Activated CD4-positive, alpha-beta T cell treated with anti-CD3 and anti-CD28 coated beads for 48 hours (primary cell): ENCODE measurements around the gene VWF.
"Not testable (repeated sequence)": the region's sequence is repeated elsewhere in the genome, so short reads cannot be mapped to it uniquely, and the experiment has no call there.

Experiments used
- DNase-seq: peaks from one replicate; pipeline ENCODE4 v3.0.0-alpha.2; 2020

Gene VWF

DNA sequence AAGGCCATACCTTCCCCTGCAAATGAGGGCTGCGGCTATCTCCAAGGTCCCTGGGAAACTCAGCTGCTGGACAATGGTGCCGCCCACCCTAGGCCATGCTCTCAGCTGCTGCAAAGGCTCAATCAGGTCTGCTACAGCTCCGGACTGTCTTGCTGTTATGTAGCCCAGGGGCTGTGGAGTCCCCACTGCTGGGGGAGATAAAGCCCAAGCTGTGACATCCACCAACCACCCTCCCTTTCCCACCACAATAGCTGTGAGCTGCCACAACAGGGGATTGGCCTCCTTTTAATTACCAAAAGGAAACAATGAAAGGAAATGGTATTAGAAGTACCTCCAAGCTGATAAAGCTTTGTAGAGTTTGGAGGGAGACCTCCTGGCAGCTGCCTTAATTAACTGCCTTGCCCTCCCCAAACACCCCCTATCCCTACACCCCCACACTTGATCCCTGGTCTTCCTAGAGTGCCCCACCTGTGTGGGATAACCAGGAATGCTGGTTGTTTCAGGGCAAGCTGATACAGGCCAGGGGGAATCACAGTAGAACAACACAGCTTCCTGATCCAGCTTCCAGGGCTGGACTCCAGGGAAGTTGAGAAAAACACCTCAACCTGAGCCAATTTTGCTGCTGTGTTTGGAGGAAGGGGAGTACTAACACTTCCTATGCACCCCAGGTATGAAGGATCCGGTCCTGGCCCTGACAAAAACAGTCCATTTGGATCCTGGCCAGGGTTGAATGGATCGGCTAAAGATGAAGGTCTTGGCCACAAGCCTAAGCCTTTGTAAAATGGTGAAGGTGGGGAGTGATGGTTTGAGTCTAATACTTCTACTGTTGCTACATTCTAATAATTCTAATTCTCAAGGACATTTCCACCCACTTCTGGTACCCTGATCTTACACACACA is at the start of gene VWF:
VWF (minus strand) TSS at position 260 of the 899 bp plus-strand sequence. CDS start 1,474 bp downstream, outside the sequence.
- no peak for DNase-seq

DNA sequence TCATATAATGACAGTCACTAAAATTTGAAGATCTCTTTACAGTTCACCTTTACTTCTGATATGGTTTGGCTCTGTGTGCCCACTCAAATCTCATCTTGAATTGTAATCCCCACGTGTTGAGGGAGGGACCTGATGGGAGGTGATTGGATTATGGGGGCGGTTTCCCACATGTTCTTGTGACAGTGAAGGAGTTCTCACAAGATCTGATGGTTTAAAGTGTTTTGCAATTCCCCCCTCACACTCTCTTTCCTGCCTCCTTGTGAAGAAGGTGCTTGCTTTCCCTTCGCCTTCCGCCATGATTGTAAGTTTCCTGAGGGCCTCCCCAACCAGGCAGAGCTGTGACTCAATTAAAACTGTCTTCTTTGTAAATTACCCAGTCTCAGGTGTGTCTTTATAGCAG is 48.4 kb upstream of the VWF start:
- DNase-seq = no peak

DNA sequence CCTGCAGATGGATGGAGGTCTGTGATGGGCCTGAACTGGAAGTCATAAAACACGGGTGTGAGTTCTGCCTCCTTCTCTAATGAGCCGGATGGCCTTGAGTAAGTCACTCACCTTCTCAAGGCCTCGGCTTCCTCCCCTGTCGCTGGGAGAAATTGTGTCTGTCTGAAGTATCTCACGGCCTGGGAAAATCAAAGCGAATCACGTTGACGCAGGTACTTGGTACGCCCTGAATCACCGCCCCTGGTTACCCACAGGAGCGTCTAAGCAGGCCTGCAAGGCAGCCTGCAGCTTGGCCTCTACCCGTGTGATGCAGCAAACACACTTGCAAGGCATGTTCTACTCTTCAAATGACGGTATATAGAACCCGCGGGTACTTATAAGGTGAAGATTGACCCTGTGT is 47.6 kb upstream of the VWF start:
- no peak for DNase-seq

DNA sequence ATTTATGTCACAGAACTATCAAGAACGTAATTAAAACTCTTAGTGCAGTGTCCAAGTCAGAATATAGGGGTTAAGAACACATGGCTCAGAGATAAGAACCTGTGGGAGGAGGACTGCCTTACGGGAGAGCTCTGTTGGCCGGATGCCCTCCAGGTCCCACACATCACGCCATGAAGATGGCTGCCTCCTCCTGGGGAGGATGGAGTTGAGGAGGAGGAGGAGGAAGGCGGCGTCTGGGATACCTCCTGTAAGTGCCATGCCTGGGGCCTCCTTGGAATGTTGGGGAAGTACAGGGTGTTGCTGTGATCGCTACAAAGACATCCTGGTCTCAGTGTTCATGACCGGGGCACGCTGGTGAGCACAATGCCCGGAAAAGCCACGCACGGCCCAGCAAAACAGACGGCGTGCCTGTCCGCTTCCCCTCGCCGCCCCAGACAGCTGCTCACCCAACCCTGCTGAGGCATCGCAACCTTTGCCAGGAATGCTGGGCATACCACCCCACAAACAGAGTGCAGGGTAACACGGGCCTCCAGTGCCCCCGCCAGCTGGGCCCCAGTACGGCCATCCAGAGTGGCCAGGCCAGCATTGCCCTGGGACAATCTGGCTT is 47.0 kb upstream of the VWF start:
- no peak for DNase-seq

DNA sequence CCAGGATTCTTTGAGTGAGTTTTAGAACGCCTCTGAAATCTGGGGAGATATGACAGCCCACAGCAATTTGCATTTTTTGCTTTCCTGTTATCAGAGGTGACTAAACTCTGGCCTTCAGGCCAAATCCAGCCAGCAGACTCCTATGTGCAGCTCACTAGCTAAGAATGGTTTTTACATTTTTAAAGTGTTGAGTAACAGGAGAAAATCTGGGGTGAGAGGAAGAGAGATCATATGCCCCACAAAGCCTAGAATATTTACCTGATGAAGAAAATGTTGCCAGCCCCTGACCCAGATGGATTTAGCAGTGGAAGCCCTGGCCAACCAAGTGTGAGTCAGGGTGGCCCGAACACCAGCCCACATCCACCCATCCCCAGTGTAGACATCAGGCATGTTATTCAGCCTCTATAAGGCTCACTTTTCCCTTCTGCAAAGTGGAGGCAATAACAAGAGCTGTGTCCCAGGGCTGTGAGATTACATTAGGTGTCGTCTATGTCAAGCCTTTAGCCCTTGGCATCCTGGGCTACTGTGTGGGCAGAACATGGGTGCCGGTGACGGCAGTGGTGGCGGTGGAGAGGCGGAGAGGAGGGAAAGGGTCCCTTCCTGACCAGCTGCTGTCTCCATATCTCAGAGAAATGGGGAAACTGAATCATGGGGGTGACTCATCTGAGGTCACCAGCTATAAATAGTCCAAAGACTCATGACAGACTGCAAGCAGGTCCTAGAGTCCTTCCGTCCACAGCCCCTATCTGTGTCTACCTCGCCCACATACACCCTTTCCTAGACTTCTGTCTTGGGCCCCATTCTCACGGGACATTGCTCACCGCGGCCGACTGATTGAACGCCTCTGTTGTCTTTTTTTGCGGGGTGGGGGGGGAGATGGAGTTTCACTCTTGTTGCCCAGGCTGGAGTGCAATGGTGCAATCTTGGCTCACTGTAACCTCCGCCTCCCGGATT is 43.1 kb upstream of the VWF start:
- peak; percentile 78 for DNase-seq

DNA sequence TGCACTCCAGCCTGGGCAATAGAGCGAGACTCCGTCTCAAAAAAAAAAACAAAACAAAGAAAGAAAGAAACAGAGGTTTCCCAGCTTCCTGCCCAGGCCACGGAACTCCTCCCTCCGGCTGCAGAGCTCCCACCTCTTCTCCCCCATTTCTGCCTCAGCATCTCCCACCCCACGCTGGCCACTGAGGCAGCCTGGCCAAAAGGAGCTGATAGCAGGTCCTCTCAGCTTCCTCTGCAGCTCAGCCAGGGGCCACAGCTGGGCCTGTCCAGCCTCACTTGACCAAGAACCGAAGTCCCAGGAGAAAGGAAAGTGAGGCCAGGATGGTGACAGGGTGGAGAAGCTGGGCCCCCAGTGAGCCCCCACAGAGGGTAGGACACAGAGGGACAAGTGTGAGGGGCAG is 42.3 kb upstream of the VWF start:
- DNase-seq = no peak

DNA sequence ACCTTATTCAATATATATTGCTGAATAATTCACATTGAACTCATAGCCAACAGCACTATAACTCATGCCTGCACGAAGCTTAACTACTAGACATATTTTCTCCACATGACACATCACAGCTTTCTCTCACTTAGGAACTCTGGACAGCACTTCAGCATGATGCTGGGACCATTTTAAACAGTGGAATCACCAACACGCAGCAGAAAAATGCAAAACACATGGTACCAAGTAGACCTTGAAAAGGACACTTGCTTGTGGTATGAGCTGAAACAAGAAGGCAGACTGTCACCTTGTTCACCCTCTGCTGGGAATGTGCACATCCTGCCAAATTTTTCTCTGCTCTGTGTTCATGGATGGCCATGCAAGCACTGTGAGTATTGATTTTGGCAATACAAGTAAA is 40.9 kb upstream of the VWF start:
- DNase-seq = no peak

DNA sequence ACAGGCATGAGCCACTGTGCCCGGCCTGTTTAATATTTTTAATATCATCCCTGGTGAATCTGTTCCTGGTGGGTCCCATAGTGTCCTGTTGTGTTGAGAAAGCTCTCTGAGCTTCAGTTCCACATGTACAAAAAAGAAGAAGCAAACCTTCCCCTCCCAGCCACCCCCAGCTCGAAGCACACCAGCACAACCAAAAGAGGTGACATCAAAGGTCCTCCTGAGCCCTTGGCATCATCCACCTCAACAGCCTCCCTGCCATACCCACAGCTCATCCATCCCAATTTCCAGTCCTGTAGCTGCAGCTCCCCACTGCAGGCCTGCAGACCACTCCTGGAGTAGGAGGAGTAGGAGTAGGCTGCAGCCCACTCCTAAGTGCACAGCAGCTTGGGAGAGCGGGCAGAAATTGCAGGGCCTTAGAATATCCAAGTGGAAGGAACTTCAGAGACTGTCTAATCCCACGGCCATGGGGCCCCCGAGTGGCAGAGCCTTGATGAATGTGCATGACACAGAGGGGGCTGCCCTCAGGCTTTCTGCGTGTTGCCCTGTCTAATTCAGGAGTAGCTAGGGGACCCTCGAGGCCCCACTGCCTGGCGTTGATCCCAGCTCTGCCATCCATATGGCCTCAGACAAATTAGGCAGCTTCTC is 39.1 kb upstream of the VWF start:
- DNase-seq = no peak

DNA sequence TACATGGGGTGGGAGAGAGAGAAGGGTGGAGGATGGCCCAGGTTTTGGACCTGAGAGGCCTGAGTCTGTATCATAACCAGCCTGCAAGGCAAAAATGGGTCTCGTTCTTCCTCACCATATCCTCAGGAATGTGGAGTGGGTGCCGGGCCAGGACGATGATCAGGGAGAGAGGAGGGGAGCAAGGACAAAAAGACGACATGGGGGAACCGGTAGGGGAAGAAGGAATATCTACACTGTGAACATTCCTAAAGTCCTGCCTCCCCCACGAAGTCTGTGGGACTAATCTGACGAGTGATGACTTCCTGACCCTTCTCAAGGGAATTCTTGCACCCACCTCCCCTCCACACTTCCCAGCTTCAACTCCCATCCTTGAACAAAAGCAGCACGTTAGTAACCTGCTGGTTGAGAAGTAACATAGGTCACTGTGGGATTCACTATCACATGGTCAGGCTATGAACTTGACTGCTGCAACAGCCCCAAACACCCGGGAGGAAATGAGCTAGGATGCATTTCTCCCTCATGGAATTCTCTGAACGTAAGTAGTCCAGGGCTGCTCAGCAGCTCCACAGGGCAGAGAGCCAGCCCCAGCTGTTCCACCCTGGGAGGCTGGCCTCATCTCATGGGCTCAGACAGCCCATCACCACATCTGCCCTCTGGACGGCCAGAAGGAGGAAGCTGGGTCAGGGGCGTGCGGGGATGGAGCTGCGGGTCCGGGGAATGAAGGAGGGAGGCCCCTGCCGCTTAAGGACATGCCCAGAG is 36.8 kb upstream of the VWF start:
- DNase-seq = no peak

DNA sequence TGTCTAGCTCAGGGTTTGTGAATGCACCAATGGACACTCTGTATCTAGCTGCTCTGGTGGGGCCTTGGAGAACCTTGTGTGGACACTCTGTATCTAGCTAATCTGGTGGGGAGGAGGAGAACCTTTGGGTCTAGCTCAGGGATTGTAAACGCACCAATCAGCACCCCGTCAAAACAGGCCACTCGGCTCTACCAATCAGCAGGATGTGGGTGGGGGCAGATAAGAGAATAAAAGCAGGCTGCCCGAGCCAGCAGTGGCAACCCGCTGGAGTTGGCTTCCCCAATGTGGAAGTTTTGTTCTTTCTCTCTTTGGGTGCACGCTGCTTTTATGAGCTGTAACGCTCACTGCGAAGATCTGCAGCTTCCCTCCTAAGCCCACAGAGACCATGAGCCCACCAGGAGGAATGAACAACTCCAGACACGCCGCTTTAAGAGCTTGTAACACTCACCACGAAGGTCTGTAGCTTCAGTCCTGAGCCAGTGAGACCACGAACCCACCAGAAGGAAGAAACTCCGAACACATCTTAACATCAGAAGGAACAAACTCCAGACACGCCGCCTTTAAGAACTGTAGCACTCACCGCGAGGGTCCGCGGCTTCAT is 35.7 kb upstream of the VWF start:
- not testable (repeated sequence) for DNase-seq

DNA sequence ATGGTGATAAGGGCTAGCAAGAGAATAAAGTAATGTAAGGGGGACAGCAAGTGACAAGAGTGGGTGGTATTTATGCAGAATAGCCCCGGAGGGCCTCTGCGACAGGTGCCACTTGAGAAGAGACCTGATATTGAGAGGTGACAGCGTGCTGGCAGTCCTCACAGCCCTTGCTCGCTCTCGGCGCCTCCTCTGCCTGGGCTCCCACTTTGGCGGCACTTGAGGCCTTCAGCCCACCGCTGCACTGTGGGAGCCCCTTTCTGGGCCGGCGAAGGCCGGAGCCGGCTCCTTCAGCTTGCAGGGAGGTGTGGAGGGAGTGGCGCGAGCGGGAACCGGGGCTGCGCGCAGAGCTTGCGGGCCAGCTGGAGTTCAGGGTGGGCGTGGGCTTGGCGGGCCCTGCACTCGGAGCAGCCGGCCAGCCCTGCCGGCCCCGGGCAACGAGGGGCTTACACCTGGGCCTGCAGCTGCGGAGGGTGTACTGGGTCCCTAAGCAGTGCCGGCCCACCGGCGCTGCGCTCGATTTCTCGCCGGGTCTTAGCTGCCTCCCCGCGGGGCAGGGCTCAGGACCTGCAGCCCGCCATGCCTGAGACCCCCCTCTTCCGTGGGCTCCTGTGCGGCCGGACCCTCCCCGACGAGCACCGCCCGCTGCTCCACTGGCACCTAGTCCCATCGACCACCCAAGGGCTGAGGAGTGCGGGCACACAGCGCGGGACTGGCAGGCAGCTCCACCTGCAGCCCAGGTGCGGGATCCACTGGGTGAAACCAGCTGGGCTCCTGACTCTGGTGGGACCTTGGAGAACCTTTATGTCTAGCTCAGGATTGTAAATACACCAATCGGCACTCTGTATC is 34.9 kb upstream of the VWF start:
- DNase-seq = not testable (repeated sequence)

DNA sequence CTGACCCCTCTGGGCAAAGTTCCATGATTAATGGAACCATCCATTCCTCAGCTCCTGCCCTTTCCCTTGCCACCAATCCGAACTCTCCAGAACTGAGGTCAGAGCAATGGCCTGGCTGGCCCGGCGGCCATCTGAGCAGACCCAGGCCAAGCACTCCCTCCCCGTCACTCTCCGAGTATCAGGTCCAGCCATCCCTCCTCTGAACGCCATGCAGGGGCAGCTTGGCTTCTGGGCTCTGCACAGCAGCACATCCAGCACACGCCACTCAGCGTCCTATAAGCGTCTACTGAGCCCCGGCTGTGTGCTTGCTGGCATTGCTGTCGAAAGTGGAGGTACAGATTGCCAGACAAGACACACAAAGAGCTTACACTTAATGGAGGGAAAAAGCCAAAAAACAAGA is 34.3 kb upstream of the VWF start:
- DNase-seq = no peak

DNA sequence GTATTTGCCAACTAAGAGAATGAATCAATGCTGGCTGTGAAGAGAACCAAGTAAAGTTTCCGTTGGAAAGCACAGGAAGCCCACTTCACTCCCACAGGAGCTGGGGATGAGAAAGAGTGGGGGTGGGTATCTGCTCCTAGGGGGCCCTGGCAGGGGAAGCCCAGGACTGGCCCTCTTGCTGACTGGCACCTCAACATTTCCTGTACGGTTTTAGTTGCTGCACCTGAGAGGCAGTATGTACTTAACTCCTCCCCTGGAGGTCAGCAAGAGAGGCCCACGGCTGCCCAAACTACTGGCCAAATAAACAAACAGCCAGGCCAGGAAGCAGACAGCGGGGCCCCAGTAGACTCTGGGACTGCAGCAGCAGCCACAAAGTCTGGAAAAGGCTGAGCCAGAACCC is 33.8 kb upstream of the VWF start:
- DNase-seq = no peak

DNA sequence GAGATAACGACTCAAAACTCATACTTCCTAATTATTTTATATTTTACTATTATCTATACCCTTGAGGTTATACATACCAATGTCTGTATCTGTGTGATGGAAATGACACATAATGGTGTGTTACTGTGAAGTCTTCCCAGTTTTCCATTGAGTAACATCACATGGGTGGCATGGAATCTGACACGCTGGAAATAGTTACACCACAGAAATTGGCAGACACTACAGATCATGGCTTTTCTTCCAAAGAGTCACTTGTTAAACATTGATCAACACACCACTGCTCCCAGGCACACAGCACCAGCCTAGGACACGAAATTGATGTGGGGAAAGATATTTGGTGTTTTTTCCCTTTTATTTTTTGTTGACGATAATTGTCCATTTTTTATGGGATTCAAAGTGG is 33.0 kb upstream of the VWF start:
- DNase-seq = no peak

DNA sequence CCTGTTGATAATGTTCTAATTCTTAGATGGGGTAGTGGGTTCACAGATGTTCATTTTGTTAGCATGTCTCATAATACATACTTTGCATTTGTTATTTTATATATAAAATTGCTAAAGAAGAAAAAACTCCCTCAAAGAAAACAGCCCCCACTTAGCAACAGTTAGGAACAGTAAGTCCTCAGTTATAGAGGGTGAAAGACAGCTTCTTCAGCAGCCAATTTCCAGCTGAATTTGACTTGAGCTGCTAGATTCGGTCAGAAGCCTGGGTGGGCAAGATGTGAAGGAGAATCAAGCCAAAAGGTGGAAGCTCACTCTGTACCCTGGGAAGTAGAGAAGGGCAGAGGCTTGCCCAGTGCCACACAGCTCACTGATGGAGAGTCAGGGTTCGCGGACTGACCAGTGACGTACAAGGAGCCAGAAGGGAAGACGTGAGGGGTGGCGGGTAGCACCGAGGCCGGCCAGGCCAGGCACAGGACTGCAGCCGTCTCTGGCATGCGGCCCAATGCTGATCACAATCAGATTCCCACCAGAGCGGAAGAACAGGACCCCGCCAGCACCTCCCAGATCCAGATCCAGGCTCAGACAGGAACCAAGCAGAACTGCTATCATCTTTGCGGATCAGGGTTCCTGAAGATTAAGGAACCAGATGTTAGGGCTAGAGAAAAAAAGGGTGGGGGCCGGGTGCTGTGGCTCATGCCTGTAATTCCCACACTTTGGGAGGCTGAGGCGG is 30.4 kb upstream of the VWF start:
- DNase-seq = no peak

DNA sequence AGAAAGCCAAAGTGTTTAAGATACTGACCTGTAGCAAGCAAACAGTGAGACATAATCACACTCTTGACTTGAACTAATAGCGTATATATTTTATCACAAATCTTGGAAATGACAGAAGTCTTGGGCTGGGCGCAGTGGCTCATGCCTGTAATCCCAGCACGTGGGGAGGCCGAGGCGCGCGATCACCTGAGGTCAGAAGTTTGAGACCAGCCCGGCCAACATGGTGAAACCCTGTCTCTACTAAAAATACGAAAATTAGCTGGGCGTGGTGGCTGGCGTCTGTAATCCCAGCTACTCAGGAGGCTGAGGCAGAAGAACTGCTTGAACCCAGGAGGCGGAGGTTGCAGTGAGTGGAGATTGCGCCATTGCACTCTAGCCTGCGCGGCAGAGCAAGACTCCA is 24.3 kb upstream of the VWF start:
- not testable (repeated sequence) for DNase-seq

DNA sequence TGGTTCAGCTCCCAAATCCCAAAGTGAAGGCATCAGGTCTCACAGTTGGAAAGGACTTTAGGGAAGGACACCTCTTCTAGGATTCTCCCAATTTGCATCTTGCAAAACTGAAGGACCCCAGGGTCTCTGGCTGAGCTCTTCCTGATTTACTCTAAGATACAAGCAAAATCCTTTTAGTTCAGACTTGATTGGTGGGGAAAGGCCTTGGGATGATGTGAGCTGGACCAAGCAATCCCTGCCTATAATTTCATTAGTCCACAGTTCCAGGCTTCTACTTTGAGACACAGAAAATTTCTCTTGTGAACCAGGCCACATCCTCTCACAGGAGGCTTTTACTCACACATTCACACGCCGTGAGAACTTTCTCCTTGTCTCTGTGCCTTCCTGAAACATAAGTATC is 23.6 kb upstream of the VWF start:
- no peak for DNase-seq

DNA sequence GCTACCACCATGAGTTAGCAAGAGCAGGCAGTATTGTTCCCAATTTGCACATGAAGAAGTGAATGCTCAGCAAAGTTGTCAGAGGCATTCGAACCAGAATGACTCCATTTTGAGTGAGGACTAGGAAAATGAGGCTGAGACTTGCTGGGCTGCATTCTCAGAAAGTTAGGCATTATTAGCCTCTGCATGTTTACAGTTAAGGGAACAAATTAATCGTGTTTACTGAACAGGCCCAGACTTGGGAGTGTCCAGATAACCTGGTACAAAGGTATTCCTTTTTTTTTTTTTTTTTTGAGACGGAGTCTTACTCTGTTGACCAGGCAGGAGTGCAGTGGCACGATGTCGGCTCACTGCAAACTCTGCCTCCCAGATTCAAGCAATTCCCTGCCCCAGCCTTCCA is 22.5 kb upstream of the VWF start:
- no peak for DNase-seq

DNA sequence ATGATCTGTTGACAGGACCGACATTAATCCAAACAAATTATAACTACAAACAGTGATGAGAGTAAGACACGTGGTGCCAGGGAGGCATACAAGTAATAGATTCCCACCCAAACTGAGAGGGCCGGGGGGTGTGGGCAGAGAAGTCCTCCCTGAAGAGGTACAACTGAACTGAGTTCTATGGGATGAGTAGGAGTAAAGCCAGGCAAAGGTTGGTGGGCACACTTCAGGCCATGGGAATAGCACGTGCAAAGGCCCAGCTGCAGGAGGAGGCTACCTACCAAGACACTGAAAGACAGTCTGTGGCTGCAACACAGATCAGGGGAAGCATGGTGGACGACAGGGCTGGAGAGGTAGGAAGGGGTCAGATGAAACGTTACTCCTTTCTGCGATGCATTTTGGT is 22.0 kb upstream of the VWF start:
- DNase-seq = no peak

DNA sequence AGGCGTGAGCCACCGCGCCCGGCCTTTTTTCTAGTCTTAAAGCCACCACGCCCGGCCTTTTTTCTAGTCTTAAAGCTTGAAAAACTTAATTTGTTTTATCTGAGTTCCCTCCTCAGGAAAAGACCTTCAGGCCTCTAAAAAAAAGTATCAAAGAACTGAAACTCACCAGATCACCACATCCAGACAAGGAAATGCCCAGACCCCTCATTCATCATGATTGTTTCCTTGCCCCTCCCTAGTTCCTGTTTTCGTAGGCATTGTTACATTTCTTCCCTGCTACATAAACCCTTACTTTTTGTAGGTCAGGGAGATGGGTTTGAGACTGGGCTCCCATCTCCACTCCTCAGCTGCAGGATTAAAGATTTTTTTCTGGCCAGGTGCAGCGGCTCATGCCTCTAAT is 21.1 kb upstream of the VWF start:
- no peak for DNase-seq
